H9 (cell line): Measurements from ENCODE around the gene TSACC. TPM values are rescaled to one million over a fixed set of nuclear protein-coding genes. Genes with fewer than 3 reads are reported as not detected.

Source experiments
- DNase-seq: peaks from one replicate; pipeline ENCODE4 v3.0.0-alpha.2; 2017
- H2AFZ ChIP-seq: one replicate; pipeline ENCODE4 v1.6.1; 2013; ENCODE audit warnings: mild to moderate bottlenecking, low read length, control low read depth, moderate library complexity
- H2AK5ac ChIP-seq: 2 replicates; pipeline ENCODE4 v1.6.1; 2013; ENCODE audit warnings: low read length, control low read depth, mixed read lengths; ENCODE audit not compliant: insufficient read length
- H2BK120ac ChIP-seq: one replicate; pipeline ENCODE4 v1.6.1; 2013; ENCODE audit warnings: low read depth, mild to moderate bottlenecking, low read length, control low read depth, inconsistent platforms; ENCODE audit not compliant: poor library complexity, severe bottlenecking
- H2BK12ac ChIP-seq: 2 replicates; pipeline ENCODE4 v1.6.1; 2013; ENCODE audit warnings: low read length, control low read depth, mixed read lengths, low read depth; ENCODE audit not compliant: insufficient read length
- H2BK15ac ChIP-seq: 2 replicates; pipeline ENCODE4 v1.6.1; 2013; ENCODE audit warnings: low read depth, low read length, control low read depth
- H2BK20ac ChIP-seq: one replicate; pipeline ENCODE4 v1.6.1; 2013; ENCODE audit warnings: low read depth, mild to moderate bottlenecking, low read length, control low read depth, inconsistent platforms; ENCODE audit not compliant: poor library complexity, severe bottlenecking
- H2BK5ac ChIP-seq: 2 replicates; pipeline ENCODE4 v1.6.1; 2013; ENCODE audit warnings: low read length, control low read depth, mixed read lengths; ENCODE audit not compliant: insufficient read length
- H3K14ac ChIP-seq: 2 replicates; pipeline ENCODE4 v1.6.1; 2013; ENCODE audit warnings: low read length, control low read depth; ENCODE audit not compliant: insufficient read depth
- H3K18ac ChIP-seq: 2 replicates; pipeline ENCODE4 v1.6.1; 2013; ENCODE audit warnings: low read depth, mild to moderate bottlenecking, mixed read lengths, low read length, control low read depth; ENCODE audit not compliant: insufficient read length
- H3K23ac ChIP-seq: 2 replicates; pipeline ENCODE4 v1.6.1; 2013; ENCODE audit warnings: low read length, control low read depth, mixed read lengths, low read depth; ENCODE audit not compliant: insufficient read length
- H3K23me2 ChIP-seq: 2 replicates; pipeline ENCODE4 v1.6.1; 2013; ENCODE audit warnings: low read depth, mild to moderate bottlenecking, mixed read lengths, low read length, control low read depth; ENCODE audit not compliant: insufficient read length, poor library complexity, severe bottlenecking
- H3K27ac ChIP-seq: 2 replicates; pipeline ENCODE4 v1.5.1; 2013; ENCODE audit warnings: low read length, control low read depth, mixed read lengths, low read depth; ENCODE audit not compliant: insufficient read length
- H3K27me3 ChIP-seq: 2 replicates; pipeline ENCODE4 v1.6.1; 2013; ENCODE audit warnings: low read length, control low read depth, inconsistent platforms; ENCODE audit not compliant: insufficient read depth
- H3K4ac ChIP-seq: 2 replicates; pipeline ENCODE4 v1.6.1; 2013; ENCODE audit warnings: low read depth, mild to moderate bottlenecking, control low read depth, inconsistent platforms, low read length, moderate library complexity
- H3K4me1 ChIP-seq: 2 replicates; pipeline ENCODE4 v1.6.1; 2013; ENCODE audit warnings: low read length, control low read depth, inconsistent platforms; ENCODE audit not compliant: insufficient read depth
- H3K4me2 ChIP-seq: 2 replicates; pipeline ENCODE4 v1.6.1; 2013; ENCODE audit warnings: low read length, control low read depth, mixed read lengths; ENCODE audit not compliant: insufficient read length, insufficient read depth
- H3K56ac ChIP-seq: 2 replicates; pipeline ENCODE4 v1.6.1; 2013; ENCODE audit warnings: low read depth, mild to moderate bottlenecking, mixed read lengths, low read length, control low read depth; ENCODE audit not compliant: insufficient read length
- H3K79me1 ChIP-seq: 2 replicates; pipeline ENCODE4 v1.6.1; 2013; ENCODE audit warnings: low read depth, mild to moderate bottlenecking, moderate library complexity, low read length, control low read depth, inconsistent platforms; ENCODE audit not compliant: insufficient read depth, poor library complexity, severe bottlenecking
- H3K79me2 ChIP-seq: 2 replicates; pipeline ENCODE4 v1.6.1; 2013; ENCODE audit warnings: low read length, control low read depth, inconsistent platforms; ENCODE audit not compliant: insufficient read depth
- H3K9ac ChIP-seq: 2 replicates; pipeline ENCODE4 v1.6.1; 2013; ENCODE audit warnings: low read length, control low read depth, mixed read lengths; ENCODE audit not compliant: insufficient read length; ENCODE audit errors: extremely low read depth
- H3K9me3 ChIP-seq: one replicate; pipeline ENCODE4 v1.6.1; 2013; ENCODE audit warnings: low read depth, low read length, inconsistent platforms; ENCODE audit not compliant: control insufficient read depth
- H3T11ph ChIP-seq: one replicate; pipeline ENCODE4 v1.6.1; 2013; ENCODE audit warnings: mild to moderate bottlenecking, low read length, control low read depth, inconsistent platforms
- H4K20me1 ChIP-seq: one replicate; pipeline ENCODE4 v1.6.1; 2013; ENCODE audit not compliant: control insufficient read depth, insufficient read length, insufficient read depth
- H4K5ac ChIP-seq: 2 replicates; pipeline ENCODE4 v1.6.1; 2013; ENCODE audit warnings: low read depth, mild to moderate bottlenecking, mixed read lengths, low read length, control low read depth; ENCODE audit not compliant: insufficient read length
- H4K8ac ChIP-seq: replicated peaks from 2 replicates; pipeline ENCODE4 v1.6.1; 2013; ENCODE audit warnings: low read length, control low read depth, mixed read lengths, low read depth; ENCODE audit not compliant: insufficient read length
- H4K91ac ChIP-seq: 2 replicates; pipeline ENCODE4 v1.6.1; 2013; ENCODE audit warnings: low read depth, mild to moderate bottlenecking, moderate library complexity, mixed read lengths, low read length, control low read depth; ENCODE audit not compliant: insufficient read length
- H3K27ac Mint-ChIP-seq, 3 experiments: 2 replicates in 2 of 3; 3 replicates in 1 of 3; pipeline ENCODE4 v1.8.0; 2020 to 2021; ENCODE audit warnings: mixed read lengths in 3 of 3, mild to moderate bottlenecking in 1 of 3, moderate library complexity in 1 of 3
- H3K27me3 Mint-ChIP-seq: 2 replicates; pipeline ENCODE4 v1.8.0; 2021; ENCODE audit warnings: low read depth, mild to moderate bottlenecking, moderate library complexity, mixed read lengths
- H3K36me3 Mint-ChIP-seq, 3 experiments: 2 replicates in 2 of 3; 3 replicates in 1 of 3; pipeline ENCODE4 v1.8.0; 2020 to 2021; ENCODE audit warnings: low read depth in 3 of 3, mixed read lengths in 3 of 3; ENCODE audit not compliant: insufficient read depth in 1 of 3
- H3K4me1 Mint-ChIP-seq, 2 experiments: 2 replicates each; pipeline ENCODE4 v1.8.0; 2020; ENCODE audit warnings: mixed read lengths in 2 of 2
- H3K4me3 Mint-ChIP-seq, 2 experiments: 2 replicates in 1 of 2; 3 replicates in 1 of 2; pipeline ENCODE4 v1.8.0; 2020 to 2021; ENCODE audit warnings: mild to moderate bottlenecking in 2 of 2, mixed read lengths in 2 of 2, moderate library complexity in 1 of 2
- H3K9me3 Mint-ChIP-seq, 2 experiments: 2 replicates in 1 of 2; 3 replicates in 1 of 2; pipeline ENCODE4 v1.8.0; 2020; ENCODE audit warnings: mild to moderate bottlenecking in 2 of 2, mixed read lengths in 2 of 2, moderate library complexity in 1 of 2
- total RNA-seq: library from RNA; stranded (reverse); gene quantifications from 2 replicates; pipeline ENCODE4 v1.2.1, GENCODE V29; 2021
- TF ChIP-seq, protein P1 (sequence below): fragments of 200-600 bp; sonication (generic); conservative IDR thresholded peaks from 3 replicates; pipeline ENCODE4 v1.8.0; 2021; ENCODE audit warnings: antibody characterized with exemption, mild to moderate bottlenecking

Gene TSACC
- total RNA-seq, 1 experiment from 2014 or later = 2.3 TPM

DNA sequence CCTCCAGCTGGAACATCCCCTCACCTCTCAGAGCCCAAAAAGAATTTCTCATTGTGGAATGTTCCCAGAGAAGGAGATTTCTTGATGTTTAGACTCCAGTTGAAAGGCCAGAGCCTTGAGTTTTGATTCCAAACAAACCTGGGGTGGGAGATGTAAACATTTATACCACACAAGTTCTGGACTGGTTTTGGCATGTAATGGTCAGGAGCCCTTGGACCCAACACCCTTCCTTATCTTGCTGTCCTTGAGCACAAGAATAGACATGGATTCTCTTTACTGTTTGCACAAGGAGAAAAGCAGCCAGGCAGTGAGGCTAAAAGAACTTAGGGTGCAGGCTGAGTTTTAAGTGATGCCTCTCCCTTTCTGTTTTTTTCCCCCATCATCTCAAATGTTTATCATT is 35.2 kb downstream of the TSACC start:
- no peak overlapping the region for H3T11ph ChIP-seq
- H4K8ac ChIP-seq = no peak overlapping the region
- no peak overlapping the region for H2AFZ ChIP-seq
- H3K79me2 ChIP-seq = no peaks in the 10 kb centered on the region
- no peak overlapping the region for H3K18ac ChIP-seq
- no peak for DNase-seq
- Mint-ChIP-seq H3K36me3 (no peaks in the 10 kb centered on the region; a peak in 1 of 7 replicates), H3K9me3 (no peaks in the 10 kb centered on the region), H3K27ac (no peak overlapping the region), H3K4me3 (no peak overlapping the region), H3K27me3 (peaks cover 42% of the 10 kb centered on the region), H3K4me1 (peaks cover 4 to 7% of the 10 kb centered on the region in 2 experiments)
- no peaks in the 10 kb centered on the region for H3K79me1 ChIP-seq
- TF ChIP-seq, protein P1, sequence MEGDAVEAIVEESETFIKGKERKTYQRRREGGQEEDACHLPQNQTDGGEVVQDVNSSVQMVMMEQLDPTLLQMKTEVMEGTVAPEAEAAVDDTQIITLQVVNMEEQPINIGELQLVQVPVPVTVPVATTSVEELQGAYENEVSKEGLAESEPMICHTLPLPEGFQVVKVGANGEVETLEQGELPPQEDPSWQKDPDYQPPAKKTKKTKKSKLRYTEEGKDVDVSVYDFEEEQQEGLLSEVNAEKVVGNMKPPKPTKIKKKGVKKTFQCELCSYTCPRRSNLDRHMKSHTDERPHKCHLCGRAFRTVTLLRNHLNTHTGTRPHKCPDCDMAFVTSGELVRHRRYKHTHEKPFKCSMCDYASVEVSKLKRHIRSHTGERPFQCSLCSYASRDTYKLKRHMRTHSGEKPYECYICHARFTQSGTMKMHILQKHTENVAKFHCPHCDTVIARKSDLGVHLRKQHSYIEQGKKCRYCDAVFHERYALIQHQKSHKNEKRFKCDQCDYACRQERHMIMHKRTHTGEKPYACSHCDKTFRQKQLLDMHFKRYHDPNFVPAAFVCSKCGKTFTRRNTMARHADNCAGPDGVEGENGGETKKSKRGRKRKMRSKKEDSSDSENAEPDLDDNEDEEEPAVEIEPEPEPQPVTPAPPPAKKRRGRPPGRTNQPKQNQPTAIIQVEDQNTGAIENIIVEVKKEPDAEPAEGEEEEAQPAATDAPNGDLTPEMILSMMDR = no peak
- no peak overlapping the region for H3K4me2 ChIP-seq
- no peak overlapping the region for H3K23ac ChIP-seq
- H3K27ac ChIP-seq = no peak overlapping the region
- peaks cover 4% of the 10 kb centered on the region for H3K23me2 ChIP-seq
- no peak overlapping the region for H2BK20ac ChIP-seq
- H2BK5ac ChIP-seq = no peak overlapping the region
- H2AK5ac ChIP-seq = no peak overlapping the region
- no peak overlapping the region for H4K91ac ChIP-seq
- H2BK15ac ChIP-seq = no peak overlapping the region
- no peak overlapping the region for H2BK120ac ChIP-seq
- no peak overlapping the region for H3K9ac ChIP-seq
- H3K14ac ChIP-seq = no peak overlapping the region
- H2BK12ac ChIP-seq = no peak overlapping the region
- no peaks in the 10 kb centered on the region for H3K9me3 ChIP-seq
- H3K4ac ChIP-seq = no peak overlapping the region
- no peaks in the 10 kb centered on the region for H3K4me1 ChIP-seq
- no peaks in the 10 kb centered on the region; the same call in 1 of the 2 replicates for H3K27me3 ChIP-seq
- no peak overlapping the region for H3K56ac ChIP-seq
- H4K5ac ChIP-seq = no peak overlapping the region
- H4K20me1 ChIP-seq = no peaks in the 10 kb centered on the region
